SIG-M5 treated with dmso at 0.1 percent for 504 hours (cell line): Measurements from ENCODE around the gene SULT1C4.
"Not testable (repeated sequence)": the region's sequence is repeated elsewhere in the genome, so short reads cannot be mapped to it uniquely, and the experiment has no call there.

Source experiments
- DNase-seq: peaks from one replicate; lab custom pipeline; 2025; ENCODE audit not compliant: unreplicated experiment; lab: John Stamatoyannopoulos, UW

SULT1C4 gene

DNA sequence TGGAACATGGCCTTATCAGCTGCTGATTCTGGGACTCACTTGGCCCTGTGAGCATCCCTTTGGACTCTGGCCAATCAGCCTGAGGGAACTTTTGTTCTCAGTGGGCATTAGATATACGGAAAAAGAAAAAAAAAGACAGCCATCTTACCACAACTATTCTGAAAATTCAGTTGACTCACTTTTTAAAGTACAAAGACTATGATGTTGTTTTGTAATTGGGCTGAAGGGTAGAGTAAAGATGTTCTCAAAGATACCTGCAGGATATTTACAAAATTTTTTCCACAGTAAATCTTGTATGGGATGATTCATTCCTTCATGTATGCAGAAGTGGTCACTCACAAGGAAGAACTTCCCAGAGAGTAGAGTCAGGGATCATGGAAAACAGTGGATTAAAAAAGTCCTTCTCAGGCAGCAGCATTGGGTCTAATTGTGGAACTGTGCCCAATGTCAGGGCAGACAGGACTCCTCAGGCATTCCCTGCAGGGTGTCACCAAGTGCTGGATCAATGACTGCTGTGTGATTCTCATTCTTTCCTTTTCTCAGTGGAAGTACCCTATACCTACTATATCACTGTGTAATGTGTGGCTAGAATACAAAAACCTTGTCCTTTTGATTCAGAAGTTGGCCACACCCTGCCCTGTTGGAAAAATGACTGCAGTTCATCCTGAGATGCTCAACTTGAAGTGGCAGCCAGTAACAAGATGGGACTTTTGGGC, 35.4 kb downstream of the SULT1C4 start:
- no peak for DNase-seq

DNA sequence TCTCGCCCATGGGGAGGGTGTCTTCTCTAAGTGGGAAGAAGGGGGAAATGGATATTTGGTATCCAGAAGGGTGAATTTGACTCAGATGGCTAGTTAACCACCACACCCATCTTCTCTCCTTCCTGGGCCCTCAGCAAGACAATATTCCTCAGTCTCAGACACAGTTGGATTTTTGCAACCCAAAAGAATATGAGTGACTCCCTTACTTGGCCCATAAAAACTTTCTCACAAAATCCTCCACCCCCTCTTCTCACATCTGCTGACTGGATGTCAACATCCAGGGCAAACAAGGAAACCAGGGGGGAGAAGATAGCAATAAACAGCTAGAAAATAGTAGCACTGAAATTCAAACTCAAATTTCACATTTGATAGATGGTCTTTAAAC, 35.9 kb downstream of the SULT1C4 start:
- DNase-seq, result no peak

DNA sequence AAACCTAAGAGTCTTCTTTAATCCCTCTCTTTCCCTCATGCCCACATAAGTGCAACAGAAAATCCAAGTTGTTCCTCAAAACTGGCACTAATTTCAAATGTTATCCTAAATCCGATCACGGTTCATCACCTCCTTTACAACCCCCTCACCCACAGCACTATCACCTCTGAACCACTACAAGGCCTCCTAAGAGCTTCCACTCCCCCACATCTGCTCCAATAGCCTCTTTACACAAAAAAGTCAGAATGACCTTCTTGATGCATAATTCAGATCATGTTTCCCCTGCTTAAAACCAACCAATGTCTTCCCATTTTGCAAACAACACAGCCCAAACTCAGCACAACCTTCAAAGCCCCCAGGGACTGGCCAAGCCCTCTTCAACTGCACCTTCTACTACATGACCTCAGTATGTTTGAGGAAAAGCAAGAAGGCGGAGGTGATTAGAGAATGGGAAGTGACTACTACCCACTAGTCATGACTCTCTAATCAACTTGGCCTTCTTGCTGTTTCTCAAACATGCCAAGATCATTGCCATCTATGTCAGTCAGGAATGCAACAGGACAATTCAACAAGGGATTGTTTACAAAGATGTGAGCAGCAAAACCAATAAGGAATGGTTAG, 36.6 kb downstream of the SULT1C4 start:
- no peak for DNase-seq

DNA sequence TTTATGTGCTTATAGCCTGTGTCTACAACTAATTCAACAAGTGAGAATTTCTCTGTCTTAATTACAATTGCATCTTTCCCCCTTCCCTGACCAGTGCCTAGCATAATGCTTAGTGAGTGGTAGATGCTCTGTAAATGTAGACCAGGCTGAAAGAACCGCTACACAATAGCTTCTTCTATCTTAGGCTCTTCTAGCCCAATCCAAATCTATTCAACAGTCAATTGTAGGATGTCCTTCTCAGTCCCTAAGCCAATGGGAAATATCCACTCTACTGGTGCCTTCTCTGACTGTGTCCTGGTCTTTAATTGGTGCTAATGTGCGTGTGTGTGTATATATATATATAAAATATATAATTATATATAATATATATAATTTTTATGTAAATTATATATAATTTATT, 37.2 kb downstream of the SULT1C4 start:
- DNase-seq, result no peak

DNA sequence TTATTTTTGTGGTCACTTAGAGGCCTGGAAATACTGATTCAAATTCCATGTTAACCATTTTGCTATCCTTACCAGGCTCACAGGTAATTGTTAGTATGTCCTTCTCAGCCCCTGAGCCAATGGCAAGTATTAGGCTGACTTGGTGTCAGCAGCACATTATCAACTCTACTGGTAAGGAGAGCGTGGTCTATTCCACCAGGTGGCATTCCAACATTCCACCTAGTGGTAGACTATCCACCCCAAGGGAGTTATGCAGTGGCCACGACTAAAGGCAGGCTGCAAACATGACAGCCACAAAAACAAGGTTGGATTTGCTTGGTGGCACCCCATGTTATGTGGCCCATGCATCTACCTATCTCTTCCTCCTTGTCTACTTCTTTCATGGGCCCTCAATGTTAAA, 39.5 kb downstream of the SULT1C4 start:
- no peak for DNase-seq

DNA sequence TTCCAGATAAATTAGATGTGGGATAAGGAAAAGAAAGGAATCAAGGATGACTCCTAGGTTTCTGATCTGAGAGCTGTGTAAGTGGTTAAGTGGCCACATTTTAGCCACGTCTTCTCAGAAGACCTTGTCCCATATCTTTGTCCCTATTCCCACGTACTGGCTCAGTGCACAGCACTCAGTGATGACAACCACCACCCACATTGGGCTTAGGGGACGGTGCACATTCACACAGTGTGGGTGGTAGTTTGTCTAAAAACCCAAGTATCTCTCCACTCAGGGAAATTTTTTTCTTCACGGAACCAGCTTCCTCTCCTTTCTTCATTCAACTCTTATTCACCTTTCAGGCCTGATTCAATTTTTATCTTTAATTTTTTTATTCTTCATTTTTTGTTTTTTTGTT, 40.7 kb downstream of the SULT1C4 start:
- DNase-seq, result no peak

DNA sequence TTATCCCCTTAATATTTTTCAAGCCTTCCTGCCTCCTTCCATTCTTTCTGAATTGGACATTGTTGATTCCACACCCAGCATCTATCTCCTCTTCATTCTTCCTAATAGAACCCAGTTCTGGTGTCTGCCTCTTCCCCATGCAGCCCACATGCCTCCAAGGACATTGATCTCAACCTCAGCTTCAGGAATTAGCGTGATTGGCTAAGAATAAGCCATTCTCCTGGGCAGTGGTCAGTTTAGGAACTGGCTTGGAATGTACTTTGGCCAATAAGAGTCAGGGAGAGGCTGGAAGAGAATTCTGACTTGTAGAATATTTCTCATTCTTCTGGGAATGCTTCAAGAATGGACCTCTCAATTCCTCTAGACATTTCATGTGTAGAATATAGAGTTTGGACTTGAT, 45.3 kb downstream of the SULT1C4 start:
- DNase-seq, result no peak

DNA sequence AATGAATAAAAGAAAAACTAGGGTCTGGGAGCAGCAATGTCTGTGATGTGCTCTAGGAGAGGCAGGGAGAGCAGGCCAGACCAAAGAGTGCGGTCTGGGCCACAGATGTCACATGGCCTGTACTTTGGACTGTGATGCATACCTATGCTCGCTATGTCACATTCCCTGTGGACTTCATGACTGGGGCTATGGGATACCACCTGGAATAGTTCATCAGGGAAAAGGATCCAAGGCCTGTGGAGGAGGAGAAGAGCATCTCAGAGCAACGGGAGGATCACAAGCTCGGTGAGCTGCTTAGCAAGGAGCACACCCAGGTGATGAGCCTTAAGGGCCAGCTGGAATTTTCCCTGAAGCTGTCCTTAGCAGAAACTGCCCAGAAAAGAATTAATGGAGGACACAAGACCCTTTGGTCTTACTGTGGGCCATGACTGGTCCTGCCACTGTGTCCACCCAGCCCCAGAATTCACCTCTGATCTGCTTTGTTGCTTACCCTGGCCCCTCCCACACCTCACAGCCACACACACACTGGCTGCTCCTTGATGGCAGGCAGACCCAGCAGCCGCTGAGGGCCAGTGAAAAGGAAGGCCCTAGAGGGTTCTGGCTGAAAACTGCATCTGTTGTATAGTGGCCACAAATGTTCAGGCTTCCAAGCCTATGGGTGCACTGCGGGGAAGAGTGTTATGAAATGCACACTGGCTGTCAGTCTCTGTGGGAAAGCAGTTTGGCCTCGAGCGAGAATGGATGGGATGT, 45.9 kb downstream of the SULT1C4 start:
- DNase-seq, result no peak

DNA sequence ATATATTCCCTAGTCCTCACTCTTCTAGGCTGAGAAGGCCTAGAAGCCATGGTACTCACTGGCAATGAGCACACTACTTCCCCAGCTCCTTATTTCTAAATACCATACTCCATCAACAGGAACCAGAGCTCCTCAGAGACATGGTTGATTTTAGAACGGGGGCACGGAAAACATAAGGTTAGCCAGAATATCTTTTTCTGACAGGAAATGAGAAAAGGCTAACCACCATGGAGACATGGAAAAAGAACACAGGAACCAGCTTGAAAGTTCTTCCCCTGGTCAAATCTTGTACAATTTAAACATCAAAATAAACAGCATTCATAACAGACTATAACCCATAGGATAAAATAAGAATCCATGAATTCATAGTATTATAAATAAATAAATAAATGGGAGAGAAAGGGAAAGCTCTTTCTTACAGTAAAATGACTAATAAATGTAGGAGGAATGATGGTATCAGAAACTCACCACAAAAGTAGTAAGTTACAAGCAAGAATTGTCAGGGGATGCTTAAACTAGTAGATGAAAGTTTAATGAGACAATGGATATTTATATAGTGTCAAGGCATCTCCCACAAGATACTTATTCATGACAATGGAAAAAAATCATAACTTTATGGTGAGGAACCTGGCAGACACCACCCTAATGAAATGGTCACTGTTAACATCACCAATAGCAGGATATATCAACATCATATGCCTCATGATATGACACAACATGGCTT, 50.7 kb downstream of the SULT1C4 start:
- no peak for DNase-seq

DNA sequence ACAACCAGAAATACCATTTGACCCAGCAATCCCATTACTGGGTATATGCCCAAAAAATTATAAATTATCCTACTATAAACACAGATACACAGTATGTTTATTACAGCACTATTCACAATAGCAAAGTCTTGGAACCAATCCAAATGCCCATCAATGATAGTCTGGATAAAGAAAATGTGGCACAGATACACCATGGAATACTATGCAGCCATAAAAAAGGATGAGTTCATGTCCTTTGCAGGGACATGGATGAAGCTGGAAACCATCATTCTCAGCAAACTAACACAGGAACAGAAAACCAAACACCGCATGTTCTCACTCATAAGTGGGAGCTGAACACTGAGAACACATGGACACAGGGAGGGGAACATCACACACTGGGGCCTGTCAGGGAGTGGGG, 57.8 kb downstream of the SULT1C4 start:
- DNase-seq, result not testable (repeated sequence)

DNA sequence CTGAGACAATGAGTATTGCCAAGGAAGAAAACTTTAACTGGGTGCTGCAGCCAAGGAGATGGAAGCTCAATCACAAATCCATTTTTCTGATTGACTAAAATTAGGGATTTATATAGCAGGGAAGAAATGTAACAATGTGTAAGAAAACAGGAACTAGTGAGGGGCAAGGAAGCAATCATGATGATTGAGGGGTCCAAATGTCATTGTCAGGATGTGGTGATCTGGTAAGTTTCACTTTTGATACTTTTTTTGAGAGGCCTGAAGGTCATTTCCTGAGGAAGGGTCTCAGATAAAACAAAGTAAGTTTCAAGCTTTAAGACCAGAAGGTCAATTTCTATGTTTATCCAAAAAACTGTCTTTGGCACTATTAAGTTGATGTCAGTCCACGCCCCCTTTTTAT, 59.2 kb downstream of the SULT1C4 start:
- no peak for DNase-seq
